ENCODE results near the gene DDX25.
"Not testable (repeated sequence)": the region's sequence is repeated elsewhere in the genome, so short reads cannot be mapped to it uniquely, and the experiment has no call there.

Gene DDX25

DNA sequence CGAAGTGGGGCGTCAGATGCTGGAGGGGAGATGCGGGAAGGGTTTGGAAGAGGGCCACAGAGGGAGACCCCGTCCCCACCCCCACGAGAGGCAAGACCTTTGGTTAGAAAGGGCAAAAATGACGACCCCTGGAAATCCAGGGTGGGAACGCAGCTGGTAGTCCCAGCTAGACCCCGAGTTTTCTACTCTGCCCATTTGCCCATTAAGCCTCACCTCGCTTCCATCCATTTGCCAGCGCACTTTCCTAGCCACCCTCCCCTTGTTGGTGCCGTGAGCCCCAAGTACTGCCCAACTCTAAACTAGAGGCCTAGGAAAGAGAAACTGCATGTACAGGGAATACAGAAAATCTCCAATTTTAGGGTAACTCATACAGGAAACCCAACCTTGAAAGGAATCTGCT is 370 bp downstream of the DDX25 start:
- no peak for DNase-seq (ENCODE audit: low spot score)

DNA sequence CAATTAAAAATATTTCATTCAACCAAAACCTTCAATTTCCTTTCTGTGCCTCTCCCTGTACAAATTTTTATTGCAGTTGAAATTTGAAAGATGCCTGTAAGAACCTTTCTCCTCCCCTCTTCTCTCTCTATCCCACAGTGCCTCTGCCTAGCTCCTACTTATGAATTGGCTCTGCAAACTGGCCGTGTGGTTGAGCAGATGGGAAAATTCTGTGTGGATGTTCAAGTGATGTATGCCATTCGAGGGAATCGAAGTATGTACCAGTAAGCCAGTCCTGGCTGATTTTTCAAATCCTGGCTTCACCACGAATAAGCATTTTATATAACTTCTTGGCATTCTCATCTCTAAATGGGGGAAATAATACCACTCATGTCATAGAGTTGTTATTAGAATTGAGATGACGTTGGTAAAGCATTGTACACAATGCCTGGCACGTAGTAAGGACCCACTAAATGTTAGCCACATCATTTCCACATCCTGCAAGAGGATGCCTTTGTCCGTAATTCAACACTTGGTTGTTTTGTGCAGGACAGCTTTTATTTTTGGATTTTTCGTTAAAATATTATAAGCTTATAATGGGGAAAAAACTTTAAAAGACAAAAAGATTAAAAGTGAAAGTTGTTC is 6.0 kb downstream of the DDX25 start:
- DNase-seq (ENCODE audit: low spot score) = no peak

DNA sequence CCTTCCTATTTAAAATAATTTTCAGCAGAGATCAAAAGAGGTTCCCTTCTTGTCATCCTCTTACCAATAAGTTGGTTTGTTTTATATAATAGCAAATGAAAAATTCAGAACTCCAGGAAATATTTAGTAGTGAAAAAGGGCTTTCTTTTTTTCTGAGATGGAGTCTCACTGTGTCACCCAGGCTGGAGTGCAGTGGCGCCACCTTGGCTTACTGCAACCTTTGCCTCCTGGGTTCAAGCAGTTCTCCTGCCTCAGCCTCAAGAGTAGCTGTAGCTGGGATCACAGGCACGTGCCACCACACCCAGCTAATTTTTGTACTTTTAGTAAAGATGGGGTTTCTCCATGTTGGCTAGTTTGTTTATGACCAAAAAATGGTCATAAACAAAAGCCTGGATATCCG is 10.3 kb downstream of the DDX25 start:
- not testable (repeated sequence) for DNase-seq (ENCODE audit: low spot score)

DNA sequence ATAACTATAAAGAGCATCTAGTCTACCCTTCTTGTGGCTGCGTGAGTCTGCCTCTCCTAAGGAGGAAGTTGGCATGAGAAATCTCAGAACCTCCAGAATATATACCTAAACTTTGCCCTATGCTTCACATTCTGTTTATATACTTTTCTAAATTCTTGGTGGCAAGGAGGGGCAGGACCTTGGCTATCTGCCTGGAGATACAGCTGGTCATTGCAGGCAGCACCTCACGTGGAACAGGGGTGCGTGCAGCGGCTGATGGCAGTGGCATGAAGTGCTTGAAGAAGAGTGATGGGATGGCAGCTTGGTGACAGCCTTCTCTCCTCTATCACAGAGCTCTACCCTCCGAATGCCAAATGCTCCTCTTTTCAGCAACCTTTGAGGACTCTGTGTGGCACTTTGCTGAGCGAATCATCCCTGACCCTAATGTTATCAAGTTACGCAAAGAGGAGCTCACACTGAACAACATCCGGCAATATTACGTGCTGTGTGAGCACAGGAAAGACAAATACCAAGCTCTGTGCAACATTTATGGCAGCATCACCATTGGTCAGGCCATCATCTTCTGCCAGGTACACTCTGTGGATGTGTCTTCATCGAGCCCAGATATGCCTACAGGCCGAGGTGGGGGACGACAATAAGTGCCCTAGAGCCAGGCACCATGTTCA is 12.5 kb downstream of the DDX25 start:
- no peak for DNase-seq (ENCODE audit: low spot score)

DNA sequence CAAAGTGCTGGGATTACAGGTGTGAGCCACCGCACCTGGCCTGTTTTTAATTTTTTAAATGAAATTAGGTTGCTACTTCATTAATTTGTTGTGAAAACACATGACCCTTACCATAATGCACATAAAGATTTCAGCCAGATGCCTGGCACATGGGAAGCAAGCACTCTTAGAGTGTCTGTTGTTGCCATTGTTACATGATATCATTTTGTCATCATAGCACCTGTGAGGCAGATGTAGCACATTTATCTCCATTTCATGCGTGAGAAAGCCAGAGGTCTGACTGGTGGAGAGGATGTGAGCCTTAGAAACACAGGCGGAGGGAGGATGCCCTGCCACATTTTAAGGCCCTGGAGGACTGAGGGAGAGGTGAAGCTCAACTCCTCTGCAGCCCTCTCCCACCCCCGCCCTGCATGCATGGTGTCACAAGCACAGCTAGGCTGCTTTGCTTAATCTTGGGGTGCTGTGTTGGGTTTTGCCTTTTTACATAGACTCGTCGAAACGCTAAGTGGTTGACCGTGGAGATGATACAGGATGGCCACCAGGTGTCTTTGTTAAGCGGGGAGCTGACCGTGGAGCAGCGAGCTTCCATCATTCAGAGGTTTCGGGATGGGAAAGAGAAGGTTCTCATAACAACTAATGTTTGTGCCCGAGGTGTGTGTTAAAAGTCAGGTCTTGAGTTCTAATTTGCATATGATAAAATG is 14.0 kb downstream of the DDX25 start:
- peak; percentile 17 for DNase-seq (ENCODE audit: low spot score)

DNA sequence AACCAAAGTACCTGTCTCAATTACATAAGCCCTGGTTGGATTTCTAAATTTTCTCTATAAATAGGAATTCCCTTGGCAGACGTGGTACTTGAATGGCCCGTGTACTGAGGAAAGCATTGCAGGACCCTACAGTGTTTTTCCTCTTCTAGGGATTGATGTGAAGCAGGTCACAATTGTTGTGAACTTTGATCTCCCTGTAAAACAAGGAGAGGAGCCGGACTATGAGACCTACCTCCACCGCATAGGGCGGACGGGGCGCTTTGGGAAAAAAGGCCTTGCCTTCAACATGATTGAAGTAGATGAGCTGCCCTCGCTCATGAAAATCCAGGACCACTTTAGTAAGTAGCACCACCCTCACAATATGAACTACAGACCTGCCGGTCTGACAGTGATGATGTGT is 16.7 kb downstream of the DDX25 start:
- no peak for DNase-seq (ENCODE audit: low spot score)

DNA sequence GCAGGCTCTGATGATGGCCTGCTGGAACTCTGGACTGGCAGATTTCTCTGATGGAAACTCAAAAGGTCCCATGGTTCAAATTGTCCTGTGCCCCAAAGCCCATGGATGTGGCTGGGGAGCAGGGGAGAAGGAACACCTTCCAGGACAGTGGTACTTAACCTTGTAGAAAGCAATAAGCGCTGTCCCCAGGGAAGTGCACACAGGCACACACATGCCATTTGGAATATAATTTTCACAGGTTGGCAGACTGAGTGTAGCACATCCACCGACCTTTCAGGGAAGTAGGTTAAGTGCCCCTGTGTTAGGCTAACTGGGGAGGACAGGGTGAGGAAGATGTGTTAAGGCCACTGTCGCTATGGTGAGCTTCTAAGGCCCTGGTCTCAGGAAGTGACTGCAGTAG is 17.8 kb downstream of the DDX25 start:
- no peak for DNase-seq (ENCODE audit: low spot score)

DNA sequence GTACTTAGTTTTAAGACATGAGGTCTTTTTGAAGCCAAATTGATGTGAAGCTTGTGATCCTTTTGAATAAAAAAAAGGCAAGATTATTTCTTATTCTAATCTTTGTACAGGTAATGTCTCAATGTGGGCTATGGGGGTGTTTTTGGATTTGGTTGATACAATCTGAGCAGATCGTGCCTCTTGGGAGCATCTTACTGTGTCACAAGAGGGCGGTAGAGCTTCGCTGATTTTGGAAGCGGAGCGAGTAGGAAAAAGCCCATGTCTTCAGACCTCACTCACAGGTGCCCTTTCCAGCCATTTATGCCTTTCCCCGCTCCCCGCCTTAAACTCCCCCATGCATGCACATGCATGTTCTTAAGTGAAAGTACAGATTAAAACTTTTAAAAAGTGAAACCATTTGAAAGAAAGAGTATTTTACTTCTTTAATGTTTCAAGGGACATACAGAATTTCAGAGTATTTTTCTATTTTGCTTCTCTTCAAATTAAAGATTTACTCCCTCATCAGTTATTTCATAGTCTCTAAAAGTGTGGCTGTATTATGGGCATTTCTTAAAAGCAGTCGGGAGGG is 18.8 kb downstream of the DDX25 start:
- DNase-seq (ENCODE audit: low spot score) = peak; percentile 78

DNA sequence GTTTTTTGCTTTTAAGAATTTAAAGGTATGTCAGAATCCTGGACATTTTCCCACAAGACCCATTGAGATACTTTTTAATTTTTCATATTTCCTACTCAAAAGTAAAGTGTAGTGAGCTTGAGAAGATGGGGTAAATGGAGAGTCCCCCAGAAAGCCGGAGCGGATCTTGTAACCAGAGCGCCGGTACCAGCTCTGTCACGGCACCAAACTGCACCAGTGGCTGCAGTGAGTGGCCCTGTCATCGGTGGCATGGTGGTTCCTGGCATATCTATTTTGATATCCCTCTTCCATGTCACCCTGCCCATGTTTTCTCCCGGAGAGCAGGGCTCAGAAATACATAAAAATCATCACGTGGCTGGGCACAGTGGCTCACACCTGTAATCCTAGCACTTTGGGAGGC is 19.3 kb downstream of the DDX25 start:
- no peak for DNase-seq (ENCODE audit: low spot score)

DNA sequence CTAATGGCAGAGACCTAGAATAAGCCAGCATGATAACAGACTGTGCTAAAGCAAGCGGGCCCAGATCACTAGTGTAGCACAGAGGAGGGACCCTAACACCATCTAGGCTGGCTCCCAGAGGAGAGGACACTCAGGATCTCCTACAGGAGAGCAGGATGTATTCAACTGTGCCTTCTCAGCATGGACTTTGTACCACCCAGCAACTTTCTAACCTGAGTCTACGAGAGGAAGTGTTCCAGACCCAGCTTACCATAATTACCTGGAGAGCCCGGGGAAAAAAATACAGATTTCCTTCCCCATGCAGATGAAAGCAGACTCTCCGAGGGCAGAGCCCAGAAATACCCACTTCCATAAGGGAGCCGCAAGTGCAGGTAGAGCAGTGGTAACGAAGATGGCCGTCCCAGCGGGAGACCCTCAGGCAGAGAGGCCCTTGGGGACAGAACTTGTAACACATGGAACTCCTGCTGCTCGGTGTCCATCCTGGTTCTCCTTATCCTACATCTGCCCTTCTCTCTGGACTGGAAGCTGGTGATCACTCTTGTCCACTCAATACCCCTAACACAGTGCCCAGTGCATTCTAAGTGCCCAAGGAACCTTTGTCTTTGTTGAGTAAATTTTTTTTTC is 20.2 kb downstream of the DDX25 start:
- no peak for DNase-seq (ENCODE audit: low spot score)

DNA sequence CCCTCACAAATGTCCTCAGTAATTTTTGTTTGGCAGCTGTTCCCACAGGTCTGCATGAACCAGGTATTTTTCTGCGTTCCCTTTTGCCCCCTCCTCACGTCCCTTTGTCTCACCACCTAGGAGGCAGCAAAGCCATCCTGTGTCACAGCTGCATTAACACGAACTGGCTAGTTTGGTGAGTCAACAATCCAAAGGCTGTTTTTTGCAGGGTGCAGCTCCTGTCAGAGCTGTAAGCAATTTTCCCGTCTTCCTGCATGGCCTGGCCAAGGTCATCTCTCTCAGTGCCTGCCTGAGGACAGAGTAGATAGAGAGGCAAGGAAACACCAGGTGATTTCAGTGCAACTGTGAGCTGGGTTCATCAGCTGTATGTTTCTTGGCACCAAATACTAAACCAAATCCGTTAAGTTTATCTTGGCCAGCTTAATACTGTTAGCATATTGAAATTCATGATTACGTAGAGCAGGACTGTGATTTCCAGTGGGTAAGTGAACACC is 21.0 kb downstream of the DDX25 start:
- no peak for DNase-seq (ENCODE audit: low spot score)

DNA sequence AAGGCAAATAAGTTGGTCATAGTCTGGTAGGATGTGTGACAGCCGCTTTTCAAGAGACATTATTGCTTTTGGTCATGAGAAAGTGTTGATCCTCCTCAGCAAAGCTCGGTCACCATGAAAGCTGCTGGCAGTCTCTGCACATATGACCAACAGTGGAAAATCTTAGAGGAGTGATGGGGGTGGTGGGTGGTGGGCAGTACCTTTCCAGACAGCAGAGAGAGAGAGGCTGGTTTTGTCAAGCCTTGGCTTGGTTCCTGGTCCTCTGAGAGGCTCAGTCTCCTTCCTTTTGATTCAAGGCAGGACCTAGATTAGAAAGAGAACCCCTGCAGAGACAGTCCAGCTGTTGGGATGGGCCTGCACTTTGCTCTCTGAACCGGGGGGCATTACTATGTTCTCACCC is 21.5 kb downstream of the DDX25 start:
- no peak for DNase-seq (ENCODE audit: low spot score)

DNA sequence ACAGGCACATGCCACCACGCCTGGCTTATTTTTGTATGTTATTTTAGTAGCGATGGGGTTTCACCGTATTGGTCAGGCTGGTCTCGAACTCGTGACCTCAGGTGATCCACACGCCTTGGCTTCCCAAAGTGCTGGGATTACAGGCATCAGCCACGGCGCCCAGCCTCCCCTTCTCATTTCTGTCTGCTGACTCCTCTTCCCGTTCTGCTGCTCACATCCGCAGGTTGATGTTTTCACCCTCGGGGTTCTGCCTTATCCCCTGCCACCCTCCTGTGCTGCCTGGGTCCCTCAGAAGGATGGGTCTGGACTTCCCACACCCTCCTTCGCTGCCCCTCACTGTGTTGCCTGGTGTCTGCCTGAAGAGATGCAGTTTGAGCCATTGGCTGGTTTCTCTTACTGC is 22.4 kb downstream of the DDX25 start:
- no peak for DNase-seq (ENCODE audit: low spot score)

DNA sequence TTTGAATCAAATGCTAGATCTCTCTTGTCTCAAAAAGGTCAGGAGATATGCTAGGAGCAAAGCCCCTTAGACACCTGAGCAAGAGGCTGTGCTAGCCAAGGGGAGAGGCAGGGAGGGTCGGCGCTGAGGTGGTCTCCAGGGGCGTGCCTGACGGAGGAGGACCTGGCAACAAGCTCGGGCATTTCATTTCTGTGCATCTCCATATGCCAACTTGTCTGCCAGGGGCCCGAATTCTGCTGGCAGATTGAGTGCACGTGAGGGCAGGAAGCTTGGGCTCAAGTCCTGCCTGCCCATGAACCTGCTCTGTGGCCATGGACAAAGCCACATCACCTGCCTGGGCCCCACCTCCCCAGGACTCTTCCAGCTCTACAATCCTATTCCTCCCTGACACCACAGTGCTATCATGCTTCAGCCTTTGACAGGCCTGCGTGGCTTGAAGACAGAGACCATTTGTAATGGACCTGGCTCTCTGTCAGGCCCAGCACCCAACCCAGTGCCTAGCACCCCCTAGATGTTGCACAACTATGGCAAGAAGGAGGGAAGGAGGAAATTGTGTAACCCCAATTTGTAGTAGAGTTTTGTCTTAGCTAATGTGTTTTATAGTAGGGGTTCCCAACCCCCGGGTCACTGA is 25.3 kb downstream of the DDX25 start:
- DNase-seq (ENCODE audit: low spot score) = no peak

DNA sequence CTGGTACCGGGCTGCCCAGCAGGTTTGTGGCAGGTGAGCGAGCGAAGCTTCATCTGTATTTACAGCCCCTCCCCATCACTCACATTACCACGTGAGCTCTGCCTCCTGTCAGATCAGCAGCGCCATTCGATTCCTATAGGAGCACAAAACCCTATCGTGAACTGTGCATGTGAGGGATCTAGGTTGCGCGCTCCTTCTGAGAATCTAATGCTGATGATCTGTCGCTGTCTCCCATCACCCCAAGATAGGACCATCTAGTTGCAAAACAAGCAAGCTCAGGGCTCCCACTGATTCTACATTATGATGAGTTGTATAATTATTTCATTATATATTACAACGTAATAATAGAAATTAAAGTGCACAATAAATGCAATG is 25.8 kb downstream of the DDX25 start:
- no peak for DNase-seq (ENCODE audit: low spot score)

DNA sequence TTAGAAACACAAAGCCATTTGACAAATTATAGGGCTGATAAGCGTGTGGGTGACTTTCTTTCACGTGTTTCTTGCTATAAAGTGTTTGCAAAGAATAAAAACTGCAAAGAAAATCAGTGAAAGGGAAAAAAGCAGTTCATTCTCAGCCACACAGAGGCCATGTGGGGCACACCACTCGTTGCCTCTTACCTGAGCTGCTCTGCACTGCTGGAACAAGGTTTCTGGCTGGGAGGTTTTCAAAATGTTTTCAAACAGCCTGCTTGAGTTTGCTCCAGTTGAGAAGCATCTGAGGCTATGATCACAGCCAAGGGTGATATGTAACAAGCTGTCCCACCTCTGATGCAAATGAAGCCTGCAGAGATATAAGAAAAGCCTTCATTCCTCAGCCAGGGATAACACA is 26.8 kb downstream of the DDX25 start:
- no peak for DNase-seq (ENCODE audit: low spot score)

DNA sequence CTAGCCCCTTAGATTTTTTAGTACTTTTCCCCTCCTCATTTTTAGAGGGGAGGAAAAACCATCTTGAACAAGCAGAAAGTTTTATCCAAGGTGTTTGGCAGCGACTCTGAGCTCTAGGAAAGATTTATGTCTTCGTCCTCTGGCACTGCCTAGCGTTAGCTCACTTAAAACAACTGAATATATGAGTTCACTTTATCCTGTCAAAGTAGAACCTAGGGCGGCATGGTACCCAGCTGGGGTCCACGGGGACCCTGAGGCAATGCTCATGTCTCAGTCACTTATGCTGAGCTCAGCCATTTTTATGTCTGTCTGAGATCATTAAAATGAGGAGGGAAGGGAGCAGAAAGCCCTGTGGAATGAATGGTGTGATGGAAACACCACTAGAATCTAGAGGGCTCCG is 27.4 kb downstream of the DDX25 start:
- no peak for DNase-seq (ENCODE audit: low spot score)

DNA sequence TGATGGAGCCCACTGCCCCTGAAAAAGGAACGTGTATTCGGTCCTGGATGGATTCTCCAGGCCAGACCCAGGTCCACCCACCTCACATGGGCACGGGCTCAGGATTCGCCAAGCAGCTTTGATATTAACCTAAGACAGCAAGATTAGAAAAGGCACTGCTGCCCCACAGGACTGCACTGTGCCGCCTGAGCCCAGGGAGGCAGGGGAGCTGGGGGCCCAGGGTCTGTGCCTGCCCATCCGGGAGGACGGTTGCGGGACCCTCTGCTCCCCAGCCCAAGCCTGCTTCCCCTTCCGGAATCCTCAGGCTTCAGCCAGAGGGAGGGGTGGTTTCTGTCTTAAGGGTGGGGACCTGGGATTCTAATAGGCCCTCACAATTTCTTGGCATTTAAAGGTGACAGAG is 28.0 kb downstream of the DDX25 start:
- DNase-seq (ENCODE audit: low spot score) = no peak

DNA sequence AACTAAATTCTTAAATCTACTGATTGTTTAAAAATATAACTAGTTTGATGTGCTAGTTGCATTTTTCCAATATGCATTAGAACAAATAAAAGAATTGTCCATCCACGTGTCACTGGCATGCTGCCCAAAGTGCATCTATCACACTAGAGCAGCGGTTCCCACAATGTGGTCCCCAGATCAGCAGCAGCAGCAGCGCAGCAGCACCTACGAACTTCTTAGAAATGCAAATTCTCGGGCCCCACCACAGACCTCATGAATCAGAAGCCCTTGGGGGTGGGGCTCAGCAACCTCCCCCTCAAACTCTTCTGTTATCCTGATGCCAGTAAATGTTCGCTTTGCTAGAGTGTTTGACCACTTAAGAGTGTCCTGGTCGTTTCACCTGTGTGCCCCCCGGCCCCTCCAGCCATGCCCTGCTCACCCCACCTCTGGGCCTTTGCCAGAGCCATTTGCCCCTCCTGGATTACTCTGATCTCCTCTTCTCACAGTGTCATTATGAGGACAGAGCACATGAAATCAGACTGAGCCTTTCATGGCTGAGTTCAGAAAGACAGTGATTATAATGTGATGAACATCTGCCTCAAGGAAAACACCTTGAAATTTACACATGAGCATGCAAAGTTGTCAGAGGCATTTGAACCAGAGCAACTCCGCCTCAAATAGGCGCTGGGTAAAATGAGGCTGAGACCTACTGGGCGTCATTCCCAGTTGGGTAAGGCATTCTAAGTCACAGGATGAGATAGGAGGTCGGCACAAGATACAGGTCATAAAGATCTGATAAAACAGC is 28.9 kb downstream of the DDX25 start:
- no peak for DNase-seq (ENCODE audit: low spot score)

DNA sequence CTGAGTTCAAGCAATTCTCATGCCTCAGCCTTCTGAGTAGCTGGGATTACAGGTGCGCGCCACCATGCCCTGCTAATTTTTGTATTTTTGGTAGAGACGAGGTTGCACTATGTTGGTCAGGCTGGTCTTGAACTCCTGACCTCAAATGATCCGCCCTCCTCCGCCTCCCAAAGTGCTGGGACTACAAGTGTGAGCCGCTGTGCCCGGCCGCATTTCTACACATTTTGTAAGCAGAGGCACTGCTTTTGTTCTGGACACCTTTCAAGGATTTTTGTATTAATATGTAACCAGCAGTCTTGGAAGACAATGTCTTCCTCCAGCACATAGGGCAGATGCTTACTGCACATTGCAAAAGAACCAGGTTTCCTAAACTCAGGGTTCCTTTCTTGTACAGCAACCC is 30.2 kb downstream of the DDX25 start:
- no peak for DNase-seq (ENCODE audit: low spot score)

DNA sequence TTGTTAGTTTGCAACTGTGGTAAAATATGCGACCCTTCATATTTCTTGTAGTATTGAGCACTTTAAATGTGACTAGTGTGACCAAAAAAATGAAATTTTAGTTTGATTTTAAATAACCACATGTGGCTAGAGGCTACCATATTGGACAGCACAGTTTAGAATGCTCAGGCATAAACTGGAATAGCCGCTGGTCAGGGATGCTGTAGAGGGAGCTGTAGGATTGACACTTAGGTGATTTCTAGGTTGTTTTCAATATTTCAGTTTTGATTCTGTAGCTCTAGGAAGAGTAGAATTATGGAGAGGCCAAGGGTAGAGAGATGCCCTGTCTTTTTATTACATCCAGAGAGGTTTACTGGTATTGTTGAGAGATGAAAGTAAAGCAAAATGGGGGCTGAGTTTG is 30.7 kb downstream of the DDX25 start:
- DNase-seq (ENCODE audit: low spot score) = no peak

Data from AG08395 (cell line).